Caco-2 (cell line): ENCODE results near the gene FZD4. TPM values are rescaled to one million over a fixed set of nuclear protein-coding genes. Genes with fewer than 3 reads are reported as not detected.
"Not testable (repeated sequence)": the region's sequence is repeated elsewhere in the genome, so short reads cannot be mapped to it uniquely, and the experiment has no call there.

ENCODE experiments used
- BruUV-seq: library from RNA; stranded (reverse); fragments of 400-500 nt; replicated peaks from 2 replicates; lab custom pipeline; 2021; lab: Mats Ljungman, UMichigan
- CTCF ChIA-PET: fragments of 300-600 bp; sonication (Branson Sonifier 250); formaldehyde crosslinking; loops from one replicate; lab custom pipeline; 2022; ENCODE audit warnings: antibody characterized with exemption; lab: Charles Lee
- POLR2A ChIA-PET: fragments of 300-600 bp; sonication (Branson Sonifier 250); formaldehyde crosslinking; loops from one replicate; lab custom pipeline; 2022; ENCODE audit warnings: antibody characterized with exemption; lab: Charles Lee
- DNase-seq, 2 experiments: peaks; one replicate each; pipeline versions ENCODE4 v3.0.0 to v3.0.0-alpha.2; 2020 to 2022
- H3K27me3 ChIP-seq: replicated peaks from 2 replicates; pipeline ENCODE4 v1.6.0; 2011; ENCODE audit warnings: low read length; ENCODE audit not compliant: control insufficient read depth, insufficient read depth
- H3K36me3 ChIP-seq: 2 replicates; pipeline ENCODE4 v1.5.1; 2011; ENCODE audit warnings: low read length; ENCODE audit not compliant: control insufficient read depth, insufficient read depth
- H3K4me1 ChIP-seq: fragments of 250-450 bp; sonication (Bioruptor Pico); 2 replicates; pipeline ENCODE4 v1.5.1; 2020; ENCODE audit warnings: mild to moderate bottlenecking
- H3K4me3 ChIP-seq: 2 replicates; pipeline ENCODE4 v1.5.1; 2011; ENCODE audit warnings: low read depth, mild to moderate bottlenecking, control low read depth, low read length
- H3K9me3 ChIP-seq: fragments of 250-450 bp; sonication (Bioruptor Pico); 2 replicates; pipeline ENCODE4 v1.5.1; 2020; ENCODE audit warnings: mild to moderate bottlenecking, moderate library complexity
- H3K27ac Mint-ChIP-seq: one replicate; pipeline ENCODE4 v1.8.0; 2022; ENCODE audit warnings: mixed read lengths; ENCODE audit not compliant: unreplicated experiment
- H3K27me3 Mint-ChIP-seq: one replicate; pipeline ENCODE4 v1.8.0; 2022; ENCODE audit warnings: mixed read lengths; ENCODE audit not compliant: insufficient read depth, unreplicated experiment
- H3K36me3 Mint-ChIP-seq: one replicate; pipeline ENCODE4 v1.8.0; 2022; ENCODE audit warnings: mild to moderate bottlenecking, mixed read lengths; ENCODE audit not compliant: insufficient read depth, unreplicated experiment
- H3K4me1 Mint-ChIP-seq: one replicate; pipeline ENCODE4 v1.8.0; 2022; ENCODE audit warnings: low read depth, mixed read lengths; ENCODE audit not compliant: unreplicated experiment
- H3K4me3 Mint-ChIP-seq: one replicate; pipeline ENCODE4 v1.8.0; 2022; ENCODE audit warnings: mild to moderate bottlenecking, moderate library complexity, mixed read lengths; ENCODE audit not compliant: unreplicated experiment
- H3K9me3 Mint-ChIP-seq: one replicate; pipeline ENCODE4 v1.8.0; 2022; ENCODE audit warnings: mixed read lengths; ENCODE audit not compliant: unreplicated experiment
- intact Hi-C: fragments of 100-400 bp; cut with micrococcal nuclease; formaldehyde crosslinking; loops from one replicate; pipeline ENCODE4 v1.10.0; 2022; ENCODE audit not compliant: unreplicated experiment
- total RNA-seq: library from RNA; stranded (reverse); gene quantifications from 2 replicates; pipeline ENCODE4 v1.2.3, GENCODE V29; 2022
- TF ChIP-seq, protein P1 (sequence below), 2 experiments: fragments of 200-600 bp in 1 of 2; IDR thresholded peaks; 1 replicate in 1 of 2; 2 replicates in 1 of 2; pipeline versions ENCODE4 v1.5.1 to v1.8.0; 2011 to 2022; ENCODE audit warnings: antibody characterized with exemption in 1 of 2, control low read depth in 1 of 2, inconsistent platforms in 1 of 2, low read depth in 1 of 2, low read length in 1 of 2, mild to moderate bottlenecking in 1 of 2, moderate library complexity in 1 of 2; ENCODE audit not compliant: insufficient read depth in 1 of 2, severe bottlenecking in 1 of 2, unreplicated experiment in 1 of 2

FZD4 gene
- total RNA-seq, 1 experiment from 2014 or later, result 78.4 TPM

DNA sequence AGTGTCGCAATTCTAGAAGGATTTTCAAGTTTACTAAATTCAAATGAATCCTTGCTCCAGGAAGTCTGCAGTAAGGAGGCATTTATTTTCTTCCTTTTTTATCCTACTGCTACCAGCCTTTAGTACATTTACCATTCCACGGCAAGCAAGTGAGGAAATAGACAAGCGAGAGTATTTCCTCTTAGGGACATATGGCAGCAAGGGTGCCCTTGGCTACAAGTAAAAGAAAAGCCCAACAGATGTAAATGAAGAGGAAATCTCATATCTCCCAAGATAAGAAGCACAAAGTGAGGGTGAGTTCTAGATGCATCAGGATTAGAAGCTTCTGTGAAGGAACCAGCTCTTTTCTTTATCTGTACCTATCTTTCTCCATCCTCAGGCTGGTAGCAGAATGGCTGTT is 37.8 kb upstream of the FZD4 start:
- H3K4me1 ChIP-seq, result peaks cover 40% of the 10 kb centered on the region
- BruUV-seq, result no TSS peak
- Mint-ChIP-seq H3K9me3 (no peaks in the 10 kb centered on the region), H3K36me3 (peaks cover 6% of the 10 kb centered on the region), H3K27ac (peak overlapping the region; percentile 6), H3K27me3 (no peaks in the 10 kb centered on the region), H3K4me3 (no peak overlapping the region), H3K4me1 (peaks cover 53% of the 10 kb centered on the region)
- no peaks in the 10 kb centered on the region for H3K27me3 ChIP-seq
- H3K9me3 ChIP-seq, result no peaks in the 10 kb centered on the region
- POLR2A ChIA-PET, result no interaction called here
- no peak overlapping the region for H3K4me3 ChIP-seq
- CTCF ChIA-PET, result interaction anchor here (1.8 kb wide), 1 partner anchor 38 kb away, joined by 8 read pairs; the partner anchor contains the start of gene FZD4
- no peak for DNase-seq
- intact Hi-C loops, result no loop called here
- TF ChIP-seq, protein P1, sequence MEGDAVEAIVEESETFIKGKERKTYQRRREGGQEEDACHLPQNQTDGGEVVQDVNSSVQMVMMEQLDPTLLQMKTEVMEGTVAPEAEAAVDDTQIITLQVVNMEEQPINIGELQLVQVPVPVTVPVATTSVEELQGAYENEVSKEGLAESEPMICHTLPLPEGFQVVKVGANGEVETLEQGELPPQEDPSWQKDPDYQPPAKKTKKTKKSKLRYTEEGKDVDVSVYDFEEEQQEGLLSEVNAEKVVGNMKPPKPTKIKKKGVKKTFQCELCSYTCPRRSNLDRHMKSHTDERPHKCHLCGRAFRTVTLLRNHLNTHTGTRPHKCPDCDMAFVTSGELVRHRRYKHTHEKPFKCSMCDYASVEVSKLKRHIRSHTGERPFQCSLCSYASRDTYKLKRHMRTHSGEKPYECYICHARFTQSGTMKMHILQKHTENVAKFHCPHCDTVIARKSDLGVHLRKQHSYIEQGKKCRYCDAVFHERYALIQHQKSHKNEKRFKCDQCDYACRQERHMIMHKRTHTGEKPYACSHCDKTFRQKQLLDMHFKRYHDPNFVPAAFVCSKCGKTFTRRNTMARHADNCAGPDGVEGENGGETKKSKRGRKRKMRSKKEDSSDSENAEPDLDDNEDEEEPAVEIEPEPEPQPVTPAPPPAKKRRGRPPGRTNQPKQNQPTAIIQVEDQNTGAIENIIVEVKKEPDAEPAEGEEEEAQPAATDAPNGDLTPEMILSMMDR (IDR thresholded peaks at IDR 0.05; ENCODE audit: insufficient read depth in 1 of 2, low read depth in 1 of 2, low read length in 1 of 2, severe bottlenecking in 1 of 2, unreplicated experiment in 1 of 2), result no peak
- H3K36me3 ChIP-seq, result no peaks in the 10 kb centered on the region

DNA sequence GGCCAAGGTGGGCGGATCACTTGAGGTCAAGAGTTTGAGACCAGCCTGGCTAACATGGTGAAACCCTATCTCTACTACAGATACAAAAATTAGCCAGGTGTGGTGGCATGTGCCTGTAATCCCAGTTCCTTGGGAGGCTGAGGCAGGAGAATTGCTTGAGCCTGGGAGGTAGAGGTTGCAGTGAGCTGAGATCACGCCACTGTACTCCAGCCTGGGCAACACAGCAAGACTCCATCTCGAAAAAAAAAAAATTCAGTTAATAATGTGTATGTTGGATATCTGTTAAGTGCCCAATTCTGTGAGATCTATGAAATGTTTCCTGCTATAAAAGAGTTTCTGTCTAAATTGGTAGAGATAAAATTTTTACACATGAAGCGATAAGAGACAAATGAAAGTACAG is 37.1 kb upstream of the FZD4 start:
- H3K4me3 ChIP-seq, H3K9me3 ChIP-seq, POLR2A ChIA-PET, H3K27me3 Mint-ChIP-seq, CTCF ChIA-PET, H3K27me3 ChIP-seq, H3K36me3 Mint-ChIP-seq, H3K9me3 Mint-ChIP-seq, H3K4me3 Mint-ChIP-seq, DNase-seq, BruUV-seq, intact Hi-C loops, H3K36me3 ChIP-seq: not testable (repeated sequence)
- Mint-ChIP-seq H3K4me1 (peaks cover 47% of the 10 kb centered on the region), H3K27ac (peak overlapping the region; percentile 6)
- H3K4me1 ChIP-seq, result peaks cover 36% of the 10 kb centered on the region

DNA sequence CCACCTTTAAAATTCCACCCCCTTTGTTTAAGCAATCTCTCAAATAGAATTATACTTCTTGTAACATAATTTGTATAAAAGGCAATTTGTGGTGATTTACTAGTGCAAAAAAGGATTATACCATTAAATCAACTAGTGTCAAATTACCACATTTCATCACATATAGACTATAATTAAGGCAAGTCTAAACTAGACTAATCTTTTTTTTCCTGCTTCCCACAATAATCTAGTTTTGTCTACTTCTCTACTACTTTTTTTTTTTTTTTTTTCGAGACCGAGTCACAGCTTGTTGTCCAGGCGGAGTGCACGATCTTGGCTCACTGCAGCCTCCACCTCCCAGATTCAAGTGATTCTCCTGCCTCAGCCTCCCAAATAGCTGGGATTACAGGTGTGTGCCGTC is 36.1 kb upstream of the FZD4 start:
- H3K9me3 Mint-ChIP-seq, result no peaks in the 10 kb centered on the region
- TF ChIP-seq, protein P1 (IDR thresholded peaks at IDR 0.05; ENCODE audit: insufficient read depth in 1 of 2, low read depth in 1 of 2, low read length in 1 of 2, severe bottlenecking in 1 of 2, unreplicated experiment in 1 of 2), result no peak
- intact Hi-C loops, result no loop called here
- no peaks in the 10 kb centered on the region for H3K36me3 ChIP-seq
- DNase-seq, result no peak
- ChIA-PET CTCF (no interaction called here), POLR2A (interaction anchor here (0.6 kb wide), 1 partner anchor 56 kb away, joined by 6 read pairs; no protein-coding TSS in a partner anchor)
- H3K9me3 ChIP-seq, result no peaks in the 10 kb centered on the region
- H3K4me3 ChIP-seq, result no peak overlapping the region
- H3K27me3 ChIP-seq, result no peaks in the 10 kb centered on the region
- H3K4me1 ChIP-seq, result peaks cover 30% of the 10 kb centered on the region
- peaks cover 6% of the 10 kb centered on the region for H3K36me3 Mint-ChIP-seq
- H3K4me3 Mint-ChIP-seq, result no peak overlapping the region
- peaks cover 38% of the 10 kb centered on the region for H3K4me1 Mint-ChIP-seq
- H3K27me3 Mint-ChIP-seq, result no peaks in the 10 kb centered on the region
- no TSS peak for BruUV-seq
- H3K27ac Mint-ChIP-seq, result no peak overlapping the region
